Measurements from ENCODE around the gene HID1. TPM values are rescaled to one million over a fixed set of nuclear protein-coding genes. Genes with fewer than 3 reads are reported as not detected.

The HID1 gene
- total RNA-seq, 1 experiment from 2014 or later: 43.8 TPM

DNA sequence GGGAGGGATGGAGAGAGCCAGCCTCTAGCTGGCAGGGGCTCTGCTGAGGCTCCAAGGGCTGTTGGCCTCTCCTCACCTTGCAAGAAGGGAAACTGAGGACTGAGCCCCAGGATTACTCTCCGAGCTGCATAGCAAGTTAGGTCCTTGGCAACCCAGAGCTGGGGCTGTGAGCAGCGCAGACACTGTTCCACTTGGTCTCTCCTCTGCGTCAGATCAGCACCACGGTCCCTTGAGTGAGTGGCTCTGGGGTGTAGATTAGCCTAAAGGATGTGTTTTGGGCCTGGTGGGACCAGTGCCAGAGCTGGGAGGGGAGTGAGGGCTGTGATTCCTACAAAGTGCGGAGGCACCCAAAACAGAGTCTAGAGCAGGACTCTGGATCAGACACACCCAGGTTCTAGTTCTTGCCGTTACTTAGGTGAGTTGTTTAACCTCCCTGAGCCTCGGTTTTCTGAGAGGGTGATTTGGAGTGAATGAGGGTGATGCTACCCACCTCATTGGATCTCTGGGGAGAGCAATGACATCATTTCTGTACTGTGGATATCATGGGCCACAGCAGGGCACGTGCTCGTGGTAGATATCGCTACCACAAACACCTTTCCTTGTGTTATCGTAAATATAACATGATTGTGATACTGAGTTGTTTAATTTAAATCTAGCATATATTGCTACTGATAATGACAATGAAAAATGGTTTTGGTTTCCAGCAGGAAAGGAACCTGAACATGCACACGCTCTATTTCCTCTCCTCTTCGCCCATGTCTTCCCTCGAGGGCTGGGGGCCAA is 71.0 kb downstream of the HID1 start:
- no peak for ATAC-seq
- no peaks in the 10 kb centered on the region for H3K9me2 ChIP-seq (ENCODE audit: insufficient read depth)

More for the DNA sequence above, 71.0 kb downstream of the HID1 start:
- no peak for DNase-seq (ENCODE audit: low read depth, low spot score)
- Histone ChIP-seq H3K79me2 (ENCODE audit: insufficient read depth, low read length) (no peaks in the 10 kb centered on the region), H3K4me2 (ENCODE audit: low read length) (no peak overlapping the region), H4K20me1 (ENCODE audit: insufficient read depth) (no peaks in the 10 kb centered on the region), H3K27me3 (ENCODE audit: insufficient read depth, low read length) (peaks cover under 1% of the 10 kb centered on the region; the same call in 1 of the 2 replicates), H3K36me3 (ENCODE audit: control insufficient read depth in 1 of 2, insufficient read depth in 2 of 2, low read length in 2 of 2) (no peaks in the 10 kb centered on the region), H3K27ac (ENCODE audit: low read depth, low read length) (no peak overlapping the region), H3K9ac (ENCODE audit: low read length) (no peak overlapping the region), H2AFZ (ENCODE audit: low read depth, low read length, poor library complexity, severe bottlenecking) (no peak overlapping the region), H3K4me3 (replicated peaks in 1 of 2; ENCODE audit: low read depth in 1 of 2, low read length in 2 of 2) (no peak overlapping the region), H3K4me1 (ENCODE audit: control insufficient read depth in 1 of 2, insufficient read depth in 2 of 2, low read length in 2 of 2) (peaks cover 3 to 26% of the 10 kb centered on the region in 2 experiments), H3K9me3 (ENCODE audit: control insufficient read depth in 1 of 2, insufficient read depth in 1 of 2, low read depth in 1 of 2, low read length in 2 of 2) (no peaks in the 10 kb centered on the region)
- ChIA-PET CTCF (no interaction called here), RAD21 (ENCODE audit: low non-redundant PET in 1 of 2, low total read pairs in 2 of 2, uncharacterized antibody in 2 of 2, unreplicated experiment in 2 of 2) (no interaction called here), POLR2A (interaction anchor here (0.6 to 0.8 kb wide), 2 partner anchors 12 to 56 kb away, joined by 3 to 4 read pairs; no protein-coding TSS in a partner anchor)
- no peak for TF ChIP-seq POLR2AphosphoS5 (IDR thresholded peaks at IDR 0.05; ENCODE audit: low read depth, low read length)
- no peak for TF ChIP-seq POLR2A (IDR thresholded peaks at IDR 0.05; ENCODE audit: borderline replicate concordance, extremely low read depth, insufficient read depth, insufficient read length)
- TF ChIP-seq JUND (IDR thresholded peaks at IDR 0.05): no peak
- TF ChIP-seq SIN3A (IDR thresholded peaks at IDR 0.05; ENCODE audit: low read depth): no peak
- no peak for TF ChIP-seq EGR1 (IDR thresholded peaks at IDR 0.05; ENCODE audit: low read depth)
- TF ChIP-seq SRF (IDR thresholded peaks at IDR 0.05; ENCODE audit: low read depth): no peak
- TF ChIP-seq CBX3 (IDR thresholded peaks at IDR 0.05; ENCODE audit: low read depth): no peak
- no peak for TF ChIP-seq SP1 (IDR thresholded peaks at IDR 0.05; ENCODE audit: low read depth)
- TF ChIP-seq, protein P1, sequence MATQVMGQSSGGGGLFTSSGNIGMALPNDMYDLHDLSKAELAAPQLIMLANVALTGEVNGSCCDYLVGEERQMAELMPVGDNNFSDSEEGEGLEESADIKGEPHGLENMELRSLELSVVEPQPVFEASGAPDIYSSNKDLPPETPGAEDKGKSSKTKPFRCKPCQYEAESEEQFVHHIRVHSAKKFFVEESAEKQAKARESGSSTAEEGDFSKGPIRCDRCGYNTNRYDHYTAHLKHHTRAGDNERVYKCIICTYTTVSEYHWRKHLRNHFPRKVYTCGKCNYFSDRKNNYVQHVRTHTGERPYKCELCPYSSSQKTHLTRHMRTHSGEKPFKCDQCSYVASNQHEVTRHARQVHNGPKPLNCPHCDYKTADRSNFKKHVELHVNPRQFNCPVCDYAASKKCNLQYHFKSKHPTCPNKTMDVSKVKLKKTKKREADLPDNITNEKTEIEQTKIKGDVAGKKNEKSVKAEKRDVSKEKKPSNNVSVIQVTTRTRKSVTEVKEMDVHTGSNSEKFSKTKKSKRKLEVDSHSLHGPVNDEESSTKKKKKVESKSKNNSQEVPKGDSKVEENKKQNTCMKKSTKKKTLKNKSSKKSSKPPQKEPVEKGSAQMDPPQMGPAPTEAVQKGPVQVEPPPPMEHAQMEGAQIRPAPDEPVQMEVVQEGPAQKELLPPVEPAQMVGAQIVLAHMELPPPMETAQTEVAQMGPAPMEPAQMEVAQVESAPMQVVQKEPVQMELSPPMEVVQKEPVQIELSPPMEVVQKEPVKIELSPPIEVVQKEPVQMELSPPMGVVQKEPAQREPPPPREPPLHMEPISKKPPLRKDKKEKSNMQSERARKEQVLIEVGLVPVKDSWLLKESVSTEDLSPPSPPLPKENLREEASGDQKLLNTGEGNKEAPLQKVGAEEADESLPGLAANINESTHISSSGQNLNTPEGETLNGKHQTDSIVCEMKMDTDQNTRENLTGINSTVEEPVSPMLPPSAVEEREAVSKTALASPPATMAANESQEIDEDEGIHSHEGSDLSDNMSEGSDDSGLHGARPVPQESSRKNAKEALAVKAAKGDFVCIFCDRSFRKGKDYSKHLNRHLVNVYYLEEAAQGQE (IDR thresholded peaks at IDR 0.05; ENCODE audit: low read depth): no peak
- no TSS peak for BruUV-seq (replicated peaks)
- intact Hi-C loops (cut with micrococcal nuclease): no loop called here

Other genes with a start within 250 kb of the HID1 start
- 8.2 TPM for gene RAB37, start 235.5 kb downstream of the HID1 start, total RNA-seq (2021; ENCODE audit: unreplicated experiment)
- gene NHERF1, start 224.1 kb downstream of the HID1 start, total RNA-seq (2021; ENCODE audit: unreplicated experiment): 129 TPM
- 88.7 TPM for gene NAT9, start 196.4 kb downstream of the HID1 start, total RNA-seq (2021; ENCODE audit: unreplicated experiment)
- 2.2 TPM for gene GRIN2C, start 112.9 kb downstream of the HID1 start, total RNA-seq (2021; ENCODE audit: unreplicated experiment)
- gene FDXR, start 99.8 kb downstream of the HID1 start, total RNA-seq (2021; ENCODE audit: unreplicated experiment): 98.8 TPM
- not detected for gene FADS6, start 79.1 kb downstream of the HID1 start, total RNA-seq (2021; ENCODE audit: unreplicated experiment)
- gene USH1G, start 49.5 kb downstream of the HID1 start, total RNA-seq (2021; ENCODE audit: unreplicated experiment): 3.1 TPM
- gene OTOP2, start 48.5 kb downstream of the HID1 start, total RNA-seq (2021; ENCODE audit: unreplicated experiment): not detected
- not detected for gene OTOP3, start 36.9 kb downstream of the HID1 start, total RNA-seq (2021; ENCODE audit: unreplicated experiment)
- gene CDR2L, start 14.9 kb upstream of the HID1 start, total RNA-seq (2021; ENCODE audit: unreplicated experiment): 26.5 TPM
- 80.5 TPM for gene MRPL58, start 39.9 kb upstream of the HID1 start, total RNA-seq (2021; ENCODE audit: unreplicated experiment)
- gene ATP5PD, start 74.2 kb upstream of the HID1 start, total RNA-seq (2021; ENCODE audit: unreplicated experiment): 407 TPM
- gene KCTD2, start 74.5 kb upstream of the HID1 start, total RNA-seq (2021; ENCODE audit: unreplicated experiment): 23.3 TPM
- gene SLC16A5, start 115.2 kb upstream of the HID1 start, total RNA-seq (2021; ENCODE audit: unreplicated experiment): 79.3 TPM
- 43.2 TPM for gene ARMC7, start 137.2 kb upstream of the HID1 start, total RNA-seq (2021; ENCODE audit: unreplicated experiment)
- 115 TPM for gene NT5C, start 159.0 kb upstream of the HID1 start, total RNA-seq (2021; ENCODE audit: unreplicated experiment)
- 575 TPM for gene JPT1, start 181.8 kb upstream of the HID1 start, total RNA-seq (2021; ENCODE audit: unreplicated experiment)
- 859 TPM for gene SUMO2, start 210.2 kb upstream of the HID1 start, total RNA-seq (2021; ENCODE audit: unreplicated experiment)
- 164 TPM for gene NUP85, start 232.9 kb upstream of the HID1 start, total RNA-seq (2021; ENCODE audit: unreplicated experiment)